K562 (cell line): Measurements from ENCODE around the gene ITPK1. TPM values are rescaled to one million over a fixed set of nuclear protein-coding genes. Genes with fewer than 3 reads are reported as not detected.

Experiments used
- ATAC-seq: fragments of 200-7000 bp; cut with Tn5 transposase; 3 replicates; pipeline ENCODE4 v1.9.1; 2020; ENCODE audit warnings: moderate library complexity
- BruUV-seq: library from RNA; stranded (reverse); fragments of 400-500 nt; replicated peaks from 2 replicates; lab custom pipeline; 2021; lab: Mats Ljungman, UMichigan
- CTCF ChIA-PET: fragments of 300-600 bp; formaldehyde crosslinking; extraction: SDS; loops from one replicate; lab custom pipeline; 2021; ENCODE audit warnings: low intra/inter-chr PET ratio; lab: Yijun Ruan, JAX
- POLR2A ChIA-PET: fragments of 300-600, 350-650 bp; sonication (Branson Sonifier 250); formaldehyde crosslinking; extraction: SDS; loops from one replicate; lab custom pipeline; 2021; ENCODE audit warnings: antibody characterized with exemption, inconsistent platforms; lab: Yijun Ruan, JAX
- DNase-seq, 4 experiments: peaks; one replicate each; pipeline versions ENCODE4 v3.0.0 to v3.0.0-alpha.2; 2011 to 2018; ENCODE audit warnings: low spot score in 3 of 4, mixed read lengths in 3 of 4; ENCODE audit errors: extremely low read depth in 1 of 4
- FAIRE-seq: peaks from 2 replicates; lab custom pipeline; 2011; peaks lifted over from hg19 to GRCh38; lab: Jason Lieb, UNC
- H2AFZ ChIP-seq: 2 replicates; pipeline ENCODE4 v1.6.0; 2011; ENCODE audit warnings: low read depth, low read length, control low read depth, inconsistent platforms
- H3K27ac ChIP-seq: fragments of 200-600 bp; 3 replicates; pipeline ENCODE4 v1.8.0; 2011; ENCODE audit warnings: low read depth, mild to moderate bottlenecking, control low read depth, inconsistent platforms, low read length, moderate library complexity, mixed read lengths; ENCODE audit errors: extremely low read depth
- H3K27me3 ChIP-seq, 2 experiments: fragments of 300-600 bp in 1 of 2; 2 replicates in 1 of 2; 3 replicates in 1 of 2; pipeline versions ENCODE4 v1.6.0 to v1.8.0; 2011; ENCODE audit warnings: inconsistent platforms in 2 of 2, low read length in 2 of 2, mild to moderate bottlenecking in 1 of 2, mixed read lengths in 1 of 2, moderate library complexity in 1 of 2; ENCODE audit not compliant: control insufficient read depth in 2 of 2, insufficient read depth in 2 of 2
- H3K36me3 ChIP-seq: fragments of 300-600 bp; 3 replicates; pipeline ENCODE4 v1.8.0; 2011; ENCODE audit warnings: mild to moderate bottlenecking, low read length, inconsistent platforms; ENCODE audit not compliant: control insufficient read depth, insufficient read depth
- H3K4me1 ChIP-seq, 2 experiments: fragments of 200-600 bp in 1 of 2; replicated peaks in 1 of 2; 2 replicates in 1 of 2; 3 replicates in 1 of 2; pipeline versions ENCODE4 v1.5.1 to v1.8.0; 2011; ENCODE audit warnings: inconsistent platforms in 2 of 2, low read length in 2 of 2, mild to moderate bottlenecking in 1 of 2, mixed read lengths in 1 of 2, moderate library complexity in 1 of 2; ENCODE audit not compliant: control insufficient read depth in 2 of 2, insufficient read depth in 2 of 2
- H3K4me2 ChIP-seq: 2 replicates; pipeline ENCODE4 v1.6.1; 2011; ENCODE audit warnings: low read length, control low read depth, inconsistent platforms, mixed read lengths; ENCODE audit not compliant: insufficient read depth
- H3K4me3 ChIP-seq: fragments of 200-600 bp; sonication (generic), shearing (Covaris generic); 2 replicates; pipeline ENCODE4 v1.5.1; 2016; ENCODE audit warnings: control low read depth, inconsistent platforms
- H3K79me2 ChIP-seq: fragments of 200-600 bp; 3 replicates; pipeline ENCODE4 v1.8.0; 2011; ENCODE audit warnings: low read length, inconsistent platforms; ENCODE audit not compliant: control insufficient read depth, insufficient read depth
- H3K9ac ChIP-seq, 2 experiments: 2 replicates each; pipeline versions ENCODE4 v1.6.0 to v1.6.1; 2011; ENCODE audit warnings: low read depth in 2 of 2, low read length in 2 of 2, control low read depth in 1 of 2, inconsistent platforms in 1 of 2, mild to moderate bottlenecking in 1 of 2, mixed read lengths in 1 of 2; ENCODE audit not compliant: insufficient read depth in 1 of 2
- H3K9me1 ChIP-seq: one replicate; pipeline ENCODE4 v1.6.0; 2011; ENCODE audit warnings: inconsistent platforms, mild to moderate bottlenecking, low read length, moderate library complexity; ENCODE audit not compliant: control insufficient read depth, insufficient read depth
- H3K9me3 ChIP-seq: replicated peaks from 2 replicates; pipeline ENCODE4 v1.5.1; 2011; ENCODE audit warnings: low read depth, low read length, inconsistent platforms; ENCODE audit not compliant: control insufficient read depth, insufficient read depth
- H4K20me1 ChIP-seq: replicated peaks from 2 replicates; pipeline ENCODE4 v1.6.1; 2011; ENCODE audit warnings: low read length, inconsistent platforms, mixed read lengths; ENCODE audit not compliant: control insufficient read depth, insufficient read depth
- CREBBP ChIP-seq: IDR thresholded peaks from one replicate; pipeline ENCODE4 v1.6.1; 2012; ENCODE audit warnings: low read depth, mild to moderate bottlenecking, control low read depth, inconsistent platforms, low read length
- NCOA6 ChIP-seq: fragments of 450-650 bp; IDR thresholded peaks from 2 replicates; pipeline ENCODE4 v1.6.1; 2017; ENCODE audit warnings: mild to moderate bottlenecking
- NR2F6 ChIP-seq: fragments of 450-650 bp; formaldehyde crosslinking; IDR thresholded peaks from 2 replicates; pipeline ENCODE4 v1.4.0; 2020; ENCODE audit warnings: mild to moderate bottlenecking
- ZBTB8A ChIP-seq: fragments of 450-650 bp; IDR thresholded peaks from 2 replicates; pipeline ENCODE4 v1.6.1; 2018; ENCODE audit warnings: mild to moderate bottlenecking, moderate library complexity; ENCODE audit not compliant: partially characterized antibody
- WGBS: fragments of 100-300 bp; shearing (Covaris generic); methylation state at CpG from one replicate; pipeline ENCODE4 v1.1.6; 2016; ENCODE audit warnings: low coverage, mixed read lengths; ENCODE audit not compliant: insufficient coverage; ENCODE audit errors: missing lambda C conversion rate; 5-methylcytosine and 5-hydroxymethylcytosine counted together
- in situ Hi-C: fragments of 300-500 bp; cut with MboI; formaldehyde crosslinking; loops from 4 replicates; pipeline ENCODE4 v1.15.0; 2018; ENCODE audit warnings: inconsistent platforms, mixed read lengths
- intact Hi-C: fragments of 100-400 bp; cut with micrococcal nuclease; formaldehyde crosslinking; loops from 2 replicates; pipeline ENCODE4 v1.14.2; 2022
- polyA plus RNA-seq, 8 experiments: library from polyadenylated mRNA; depleted of rRNA in 4 of 8; stranded (reverse) in 5 of 8; unstranded in 3 of 8; fragments of >200 nt; fragmentation: Nextera tagmentation in 2 of 8; fragmentation: Illumina TruSeq in 1 of 8; extraction: Ambion mirVana in 2 of 8; extraction: Trizol in 1 of 8; gene quantifications; 2 replicates each; pipeline versions ENCODE4 v1.2.1 to v1.2.3, GENCODE V29; 2011 to 2014; ENCODE audit warnings: inconsistent platforms in 1 of 8, missing spikeins in 1 of 8
- total RNA-seq, 7 experiments: library from RNA; depleted of rRNA in 6 of 7; stranded (reverse); fragments of >200 nt in 6 of 7; fragmentation: Illumina TruSeq in 2 of 7; extraction: Trizol in 2 of 7; gene quantifications; 2 replicates each; pipeline versions ENCODE4 v1.2.1 to v1.2.3, GENCODE V29; 2011 to 2021; ENCODE audit warnings: low replicate concordance in 1 of 7
- TF ChIP-seq, protein P1 (sequence below): fragments of 450-650 bp; IDR thresholded peaks from 2 replicates; pipeline ENCODE4 v1.6.1; 2016; ENCODE audit warnings: missing biosample characterization, missing genetic modification characterization
- TF ChIP-seq, protein P2 (sequence below): sonication (generic); formaldehyde crosslinking; IDR thresholded peaks from 2 replicates; pipeline ENCODE4 v1.8.0; 2023; ENCODE audit warnings: mild to moderate bottlenecking, missing genetic modification reagents

Gene ITPK1
- total and polyA plus RNA-seq, 9 of the 15 experiments (the other 6 are each of a cell fraction or from before 2014, with no cell fraction given) = 1.2 to 39.2 (median 23.0) TPM

DNA sequence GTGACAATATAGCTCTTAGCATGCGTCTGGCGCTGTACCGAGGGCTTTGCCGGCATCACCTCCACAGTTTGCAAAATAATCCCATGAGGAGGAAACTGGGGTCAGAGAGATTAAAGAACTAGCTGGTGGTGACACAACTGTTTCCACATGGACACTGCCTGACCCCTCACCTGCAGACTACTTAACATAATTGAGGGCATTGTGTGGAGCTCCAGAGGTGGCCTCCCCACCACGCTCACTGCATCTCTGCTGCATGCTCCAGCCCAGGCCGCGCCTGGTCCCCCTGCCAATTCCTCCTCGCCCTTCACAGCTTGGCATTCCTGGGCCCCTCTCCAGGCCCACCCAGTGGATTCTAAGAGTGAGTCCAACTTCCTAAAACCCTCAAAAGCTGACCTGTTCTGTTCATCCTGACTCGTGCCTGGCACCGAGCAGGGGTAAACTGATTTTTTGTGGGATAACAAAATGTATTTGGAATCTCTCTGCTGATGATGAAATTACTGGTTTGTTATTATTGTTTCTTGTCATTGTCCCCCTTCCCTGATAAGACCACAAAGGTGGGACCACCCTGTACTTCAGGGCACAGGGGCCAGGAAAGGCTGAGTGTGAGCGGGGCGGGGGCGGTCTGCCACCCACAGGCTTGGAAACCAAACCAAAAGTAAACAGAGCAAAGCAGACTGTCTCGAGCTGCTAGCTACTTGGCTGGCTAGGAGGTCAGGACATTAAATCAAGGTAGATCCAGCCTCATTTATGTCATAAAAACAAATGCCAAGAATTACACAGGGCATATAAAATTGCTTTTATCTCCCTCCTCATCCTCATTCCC, 152.2 kb downstream of the ITPK1 start:
- Histone ChIP-seq H3K9me1 (no peaks in the 10 kb centered on the region), H3K4me3 (no peak overlapping the region), H2AFZ (no peak overlapping the region), H3K79me2 (peaks cover 4% of the 10 kb centered on the region; the same call in 1 of the 3 replicates), H4K20me1 (no peaks in the 10 kb centered on the region), H3K9me3 (no peaks in the 10 kb centered on the region), H3K4me2 (no peak overlapping the region), H3K36me3 (peaks cover 2% of the 10 kb centered on the region; the same call in 1 of the 3 replicates), H3K4me1 (no peaks in the 10 kb centered on the region; a peak in 1 of 5 replicates), H3K9ac (no peak overlapping the region), H3K27me3 (no peaks in the 10 kb centered on the region), H3K27ac (no peak overlapping the region)
- CTCF ChIA-PET = no interaction called here
- POLR2A ChIA-PET = no interaction called here
- DNase-seq = no peak
- 78% methylated on average over 11 of the region's 14 CpGs for WGBS
- ATAC-seq = no peak
- BruUV-seq = no TSS peak
- TF ChIP-seq NR2F6 (CRISPR knock-in tag) = no peak
- TF ChIP-seq, protein P1, sequence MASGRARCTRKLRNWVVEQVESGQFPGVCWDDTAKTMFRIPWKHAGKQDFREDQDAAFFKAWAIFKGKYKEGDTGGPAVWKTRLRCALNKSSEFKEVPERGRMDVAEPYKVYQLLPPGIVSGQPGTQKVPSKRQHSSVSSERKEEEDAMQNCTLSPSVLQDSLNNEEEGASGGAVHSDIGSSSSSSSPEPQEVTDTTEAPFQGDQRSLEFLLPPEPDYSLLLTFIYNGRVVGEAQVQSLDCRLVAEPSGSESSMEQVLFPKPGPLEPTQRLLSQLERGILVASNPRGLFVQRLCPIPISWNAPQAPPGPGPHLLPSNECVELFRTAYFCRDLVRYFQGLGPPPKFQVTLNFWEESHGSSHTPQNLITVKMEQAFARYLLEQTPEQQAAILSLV (tag) = no peak
- TF ChIP-seq, protein P2, sequence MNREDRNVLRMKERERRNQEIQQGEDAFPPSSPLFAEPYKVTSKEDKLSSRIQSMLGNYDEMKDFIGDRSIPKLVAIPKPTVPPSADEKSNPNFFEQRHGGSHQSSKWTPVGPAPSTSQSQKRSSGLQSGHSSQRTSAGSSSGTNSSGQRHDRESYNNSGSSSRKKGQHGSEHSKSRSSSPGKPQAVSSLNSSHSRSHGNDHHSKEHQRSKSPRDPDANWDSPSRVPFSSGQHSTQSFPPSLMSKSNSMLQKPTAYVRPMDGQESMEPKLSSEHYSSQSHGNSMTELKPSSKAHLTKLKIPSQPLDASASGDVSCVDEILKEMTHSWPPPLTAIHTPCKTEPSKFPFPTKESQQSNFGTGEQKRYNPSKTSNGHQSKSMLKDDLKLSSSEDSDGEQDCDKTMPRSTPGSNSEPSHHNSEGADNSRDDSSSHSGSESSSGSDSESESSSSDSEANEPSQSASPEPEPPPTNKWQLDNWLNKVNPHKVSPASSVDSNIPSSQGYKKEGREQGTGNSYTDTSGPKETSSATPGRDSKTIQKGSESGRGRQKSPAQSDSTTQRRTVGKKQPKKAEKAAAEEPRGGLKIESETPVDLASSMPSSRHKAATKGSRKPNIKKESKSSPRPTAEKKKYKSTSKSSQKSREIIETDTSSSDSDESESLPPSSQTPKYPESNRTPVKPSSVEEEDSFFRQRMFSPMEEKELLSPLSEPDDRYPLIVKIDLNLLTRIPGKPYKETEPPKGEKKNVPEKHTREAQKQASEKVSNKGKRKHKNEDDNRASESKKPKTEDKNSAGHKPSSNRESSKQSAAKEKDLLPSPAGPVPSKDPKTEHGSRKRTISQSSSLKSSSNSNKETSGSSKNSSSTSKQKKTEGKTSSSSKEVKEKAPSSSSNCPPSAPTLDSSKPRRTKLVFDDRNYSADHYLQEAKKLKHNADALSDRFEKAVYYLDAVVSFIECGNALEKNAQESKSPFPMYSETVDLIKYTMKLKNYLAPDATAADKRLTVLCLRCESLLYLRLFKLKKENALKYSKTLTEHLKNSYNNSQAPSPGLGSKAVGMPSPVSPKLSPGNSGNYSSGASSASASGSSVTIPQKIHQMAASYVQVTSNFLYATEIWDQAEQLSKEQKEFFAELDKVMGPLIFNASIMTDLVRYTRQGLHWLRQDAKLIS (CRISPR knock-in tag) = no peak
- TF ChIP-seq ZBTB8A = no peak
- TF ChIP-seq NCOA6 = no peak
- no peak for TF ChIP-seq CREBBP
- no peak for FAIRE-seq
- in situ Hi-C loops (no loop called here), intact Hi-C loops (no loop called here)
